OCI-LY7 (cell line): Measurements from ENCODE around the gene HJURP.

Experiments
- CTCF ChIP-seq: fragments of 200-600 bp; sonication (generic); conservative IDR thresholded peaks from 2 replicates; pipeline ENCODE4 v1.5.1; 2014; ENCODE audit warnings: mild to moderate bottlenecking, antibody characterized with exemption, low read length, moderate library complexity, mixed read lengths
- EZH2phosphoT487 ChIP-seq: fragments of 200-600 bp; sonication (generic); IDR thresholded peaks from 2 replicates; pipeline ENCODE4 v1.6.1; 2018; ENCODE audit warnings: low read depth, borderline replicate concordance, mild to moderate bottlenecking, mixed run types, antibody characterized with exemption, low read length, moderate library complexity, mixed read lengths

GRCh38 chr2:233810385-233810784 lies 44.0 kb downstream of the HJURP start:
- no peak for TF ChIP-seq CTCF
- TF ChIP-seq EZH2phosphoT487: no peak
